Subcutaneous adipose tissue (tissue), 4 donors: ENCODE measurements around the gene SSU72. TPM values are rescaled to one million over a fixed set of nuclear protein-coding genes. Genes with fewer than 3 reads are reported as not detected.

ENCODE experiments used
- total RNA-seq, 4 donors: library from RNA; depleted of rRNA; stranded (reverse); fragments of >200 nt; gene quantifications; one replicate each; pipeline ENCODE4 v1.1.0, GENCODE V29; 2016
- TF ChIP-seq, protein P1 (sequence below): fragments of 450-650 bp; IDR thresholded peaks from one replicate; pipeline ENCODE4 v1.5.1; 2016; ENCODE audit warnings: low read depth, mild to moderate bottlenecking, control low read depth, antibody characterized with exemption, moderate library complexity

SSU72 gene
- total RNA-seq, 4 donors from 2014 or later, result 76.0 to 138 (median 110) TPM

DNA sequence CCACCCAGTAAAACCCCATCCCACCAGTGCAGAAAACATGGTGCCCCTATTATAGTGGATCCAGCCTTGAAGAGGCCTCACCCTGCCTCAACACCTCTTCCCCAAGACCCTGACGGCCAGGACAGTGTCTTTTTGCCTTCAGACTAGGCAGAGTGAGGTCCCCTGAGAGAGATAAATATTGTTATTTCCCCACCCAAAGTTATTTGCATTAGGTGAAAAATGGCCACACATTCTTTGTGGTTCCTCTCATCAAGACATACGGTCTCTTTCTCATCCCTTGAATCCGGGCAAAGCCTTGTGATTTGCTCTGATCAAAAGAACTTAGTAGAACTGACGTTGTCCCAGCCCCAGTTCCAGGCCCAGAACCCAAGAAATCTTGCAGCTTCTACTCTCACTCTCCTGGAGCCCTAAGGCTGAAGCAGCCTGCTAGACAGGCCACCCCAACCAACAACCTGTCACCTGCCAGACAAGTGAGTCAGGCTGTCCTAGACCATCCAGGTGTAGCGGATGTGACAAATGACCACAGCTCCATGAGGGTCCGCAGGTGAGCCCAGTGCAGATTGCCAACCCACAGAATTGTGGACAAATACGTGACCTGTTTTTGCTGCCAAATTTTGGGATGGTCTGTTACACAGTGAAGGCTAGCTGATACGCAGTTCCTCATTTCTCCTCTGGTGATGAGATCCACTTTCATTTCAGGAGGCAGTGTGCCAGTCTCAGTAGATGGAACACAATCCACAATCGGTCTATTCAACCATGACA lies 8.1 kb upstream of the SSU72 start:
- TF ChIP-seq, protein P1, sequence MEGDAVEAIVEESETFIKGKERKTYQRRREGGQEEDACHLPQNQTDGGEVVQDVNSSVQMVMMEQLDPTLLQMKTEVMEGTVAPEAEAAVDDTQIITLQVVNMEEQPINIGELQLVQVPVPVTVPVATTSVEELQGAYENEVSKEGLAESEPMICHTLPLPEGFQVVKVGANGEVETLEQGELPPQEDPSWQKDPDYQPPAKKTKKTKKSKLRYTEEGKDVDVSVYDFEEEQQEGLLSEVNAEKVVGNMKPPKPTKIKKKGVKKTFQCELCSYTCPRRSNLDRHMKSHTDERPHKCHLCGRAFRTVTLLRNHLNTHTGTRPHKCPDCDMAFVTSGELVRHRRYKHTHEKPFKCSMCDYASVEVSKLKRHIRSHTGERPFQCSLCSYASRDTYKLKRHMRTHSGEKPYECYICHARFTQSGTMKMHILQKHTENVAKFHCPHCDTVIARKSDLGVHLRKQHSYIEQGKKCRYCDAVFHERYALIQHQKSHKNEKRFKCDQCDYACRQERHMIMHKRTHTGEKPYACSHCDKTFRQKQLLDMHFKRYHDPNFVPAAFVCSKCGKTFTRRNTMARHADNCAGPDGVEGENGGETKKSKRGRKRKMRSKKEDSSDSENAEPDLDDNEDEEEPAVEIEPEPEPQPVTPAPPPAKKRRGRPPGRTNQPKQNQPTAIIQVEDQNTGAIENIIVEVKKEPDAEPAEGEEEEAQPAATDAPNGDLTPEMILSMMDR, result no peak

DNA sequence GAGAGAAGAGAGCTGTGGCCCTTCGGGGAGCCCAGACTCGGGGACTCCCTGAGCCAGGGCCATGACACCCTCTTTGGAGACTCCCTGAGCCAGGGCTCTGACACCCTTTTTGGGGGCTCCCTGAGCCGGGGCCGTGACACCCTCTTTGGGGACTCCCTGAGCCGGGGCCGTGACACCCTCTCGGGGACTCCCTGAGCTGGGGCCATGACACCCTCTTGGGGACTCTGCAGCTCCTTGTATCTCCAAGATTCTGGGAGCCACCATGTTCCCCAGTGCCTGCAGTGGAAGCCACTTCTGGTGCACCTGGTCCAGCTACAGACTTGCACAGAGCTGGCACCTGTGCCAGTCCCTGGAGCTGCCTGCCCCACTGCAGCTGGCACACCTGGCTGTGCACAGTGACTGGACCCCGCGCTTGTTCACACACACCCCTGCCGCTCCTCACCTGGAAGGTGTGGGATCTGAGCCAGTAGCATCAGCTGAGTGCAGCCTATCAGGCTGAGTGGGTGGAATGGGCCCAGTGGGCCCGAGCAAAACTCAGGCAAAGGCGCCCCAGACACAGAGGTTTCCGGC lies 3.8 kb upstream of the SSU72 start:
- TF ChIP-seq, protein P1, result no peak

DNA sequence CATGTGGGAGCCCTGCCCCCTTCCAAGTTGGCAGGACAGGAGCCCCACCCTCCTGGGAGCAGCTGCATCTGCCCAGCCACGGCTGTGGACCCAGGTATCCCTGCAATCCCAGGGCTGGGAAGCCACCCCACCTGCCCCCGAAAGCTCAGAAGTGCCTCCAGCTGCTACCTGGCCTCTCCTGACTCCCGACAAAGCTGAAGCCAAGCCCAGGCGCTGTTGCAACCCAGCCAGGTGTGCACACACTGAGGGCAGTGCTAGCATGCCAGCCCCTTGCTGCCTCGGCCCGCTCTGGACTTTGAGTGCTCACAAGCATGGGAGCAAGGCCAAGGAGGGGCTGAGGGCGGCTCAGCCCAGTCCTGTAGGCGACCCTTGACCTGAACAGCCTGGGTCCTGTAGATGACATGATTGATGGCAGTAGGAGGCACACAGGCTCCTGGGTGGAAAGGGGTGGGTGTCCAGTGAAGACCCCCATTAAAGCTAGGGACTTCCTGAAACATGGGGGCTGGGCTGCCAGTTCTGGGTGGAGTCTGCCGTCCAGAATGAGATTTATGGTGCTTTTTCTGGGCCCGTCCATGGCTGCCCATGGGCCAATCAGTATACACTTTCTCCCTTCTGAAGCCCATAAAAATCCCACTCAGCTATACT lies 2.8 kb upstream of the SSU72 start:
- TF ChIP-seq, protein P1, result no peak

DNA sequence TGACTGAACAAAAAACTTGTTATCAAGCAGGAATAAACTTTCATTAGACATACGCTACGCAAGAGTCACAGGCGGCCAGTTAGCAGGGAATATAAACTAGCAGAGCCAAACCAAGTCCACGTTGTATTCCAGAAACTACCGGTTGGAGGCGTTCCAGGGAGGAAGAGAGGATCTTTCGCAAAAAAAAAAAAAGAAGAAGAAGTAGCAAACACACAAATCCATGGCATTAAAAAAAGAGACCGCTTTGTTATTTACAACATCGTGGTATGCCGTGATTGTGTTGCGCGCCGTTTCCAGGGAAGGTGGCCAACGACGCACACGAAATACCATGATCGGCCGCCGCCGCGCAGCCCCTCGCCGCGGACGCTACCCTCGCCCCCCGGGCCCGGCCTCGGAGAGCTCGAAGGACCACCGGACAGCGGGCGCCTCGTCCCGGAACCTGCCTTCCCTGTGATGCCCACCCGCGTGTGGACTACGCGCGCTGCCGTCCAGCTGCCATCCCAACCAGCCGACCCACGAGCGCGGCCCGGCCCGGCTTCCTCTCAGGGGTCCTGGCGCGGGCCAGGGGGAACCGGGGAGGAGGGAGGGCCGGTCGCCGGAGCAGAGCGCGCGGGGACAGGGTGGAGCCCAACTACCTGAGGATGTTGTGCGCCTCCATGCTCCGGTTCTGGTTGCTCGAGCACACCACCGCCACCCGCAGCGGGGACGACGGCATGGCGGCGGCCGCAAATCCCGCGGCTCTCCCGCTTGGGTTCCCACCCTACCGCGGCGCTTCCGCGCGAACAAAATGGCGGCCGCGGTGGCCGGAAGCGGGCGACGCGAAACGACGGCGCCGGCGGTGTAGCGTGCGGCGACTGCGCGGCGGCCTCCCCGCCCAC lies 581 bp downstream of the SSU72 start:
- TF ChIP-seq, protein P1, result no peak

DNA sequence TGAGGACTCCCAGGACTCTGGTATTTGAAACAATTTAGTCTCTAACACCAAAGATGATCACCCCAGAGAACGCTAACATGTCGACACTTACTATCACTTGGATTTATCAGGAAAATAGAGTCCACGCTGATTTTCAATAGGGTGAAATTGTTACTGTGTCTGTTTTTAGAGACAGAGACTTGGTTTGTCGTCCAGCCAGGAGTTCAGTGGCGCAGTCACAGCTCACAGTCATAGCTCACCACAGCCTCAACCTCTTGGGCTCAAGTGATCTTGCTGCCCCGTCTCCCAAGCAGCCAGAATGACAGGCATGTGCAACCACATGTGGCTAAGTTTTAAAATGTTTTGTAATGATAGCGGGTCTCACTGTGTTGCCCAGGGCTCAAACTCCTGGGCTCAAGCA lies 5.3 kb downstream of the SSU72 start:
- TF ChIP-seq, protein P1, result no peak

DNA sequence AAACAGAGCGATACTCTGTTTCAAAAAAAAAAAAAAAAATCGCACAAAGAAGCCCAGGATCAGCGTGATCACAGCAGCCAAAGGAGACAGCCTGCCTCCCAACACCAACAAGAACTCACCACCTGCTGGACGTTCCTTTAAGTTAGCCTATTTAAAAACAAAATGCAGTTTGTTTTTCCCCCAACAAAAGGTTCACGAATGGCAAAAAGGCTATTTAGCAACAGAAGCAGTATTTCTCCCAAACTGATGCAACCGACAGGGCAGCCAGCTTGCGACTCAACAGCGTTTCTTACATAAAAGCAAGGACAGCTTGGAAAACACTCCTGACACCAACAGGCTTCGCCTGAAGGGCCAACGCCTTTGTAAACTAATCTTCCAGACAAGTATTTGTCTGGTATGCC lies 6.8 kb downstream of the SSU72 start:
- TF ChIP-seq, protein P1, result no peak
